MM.1S (cell line): ENCODE results near the gene CLPTM1.

Experiments
- DNase-seq: peaks from one replicate; pipeline ENCODE4 v3.0.0-alpha.2; 2015
- H2AFZ ChIP-seq: fragments of 300-600 bp; sonication (generic); 2 replicates; pipeline ENCODE4 v1.6.0; 2016; ENCODE audit warnings: antibody characterized with exemption, low read length
- H3F3A ChIP-seq: fragments of 300-600 bp; sonication (generic); 2 replicates; pipeline ENCODE4 v1.6.1; 2016; ENCODE audit warnings: mild to moderate bottlenecking, antibody characterized with exemption, low read length, moderate library complexity, mixed read lengths; ENCODE audit not compliant: insufficient read depth
- H3K27ac ChIP-seq: fragments of 300-600 bp; sonication (generic); 2 replicates; pipeline ENCODE4 v1.5.1; 2016; ENCODE audit warnings: mild to moderate bottlenecking, low read length
- H3K27me3 ChIP-seq: fragments of 300-600 bp; sonication (generic); replicated peaks from 2 replicates; pipeline ENCODE4 v1.6.0; 2016; ENCODE audit warnings: low read length; ENCODE audit not compliant: insufficient read depth
- H3K36me3 ChIP-seq: fragments of 300-600 bp; sonication (generic); replicated peaks from 2 replicates; pipeline ENCODE4 v1.6.1; 2016; ENCODE audit warnings: mild to moderate bottlenecking, low read length, mixed read lengths; ENCODE audit not compliant: insufficient read depth
- H3K4me1 ChIP-seq: fragments of 300-600 bp; sonication (generic); 2 replicates; pipeline ENCODE4 v1.6.1; 2016; ENCODE audit warnings: low read length, mixed read lengths
- H3K4me2 ChIP-seq: fragments of 300-600 bp; sonication (generic); 2 replicates; pipeline ENCODE4 v1.6.0; 2016; ENCODE audit warnings: low read depth, low read length
- H3K4me3 ChIP-seq: fragments of 300-600 bp; sonication (generic); 2 replicates; pipeline ENCODE4 v1.5.1; 2016; ENCODE audit warnings: low read length, mixed read lengths
- H3K79me2 ChIP-seq: fragments of 300-600 bp; sonication (generic); 2 replicates; pipeline ENCODE4 v1.6.1; 2016; ENCODE audit warnings: mixed run types, low read length, mixed read lengths
- H3K9ac ChIP-seq: fragments of 300-600 bp; sonication (generic); 2 replicates; pipeline ENCODE4 v1.6.1; 2016; ENCODE audit warnings: low read length, mixed read lengths
- H3K9me2 ChIP-seq: fragments of 300-600 bp; sonication (generic); replicated peaks from 2 replicates; pipeline ENCODE4 v1.6.1; 2016; ENCODE audit warnings: mild to moderate bottlenecking, low read length, mixed read lengths; ENCODE audit not compliant: insufficient read depth
- H3K9me3 ChIP-seq: fragments of 300-600 bp; sonication (generic); replicated peaks from 2 replicates; pipeline ENCODE4 v1.6.1; 2016; ENCODE audit warnings: mild to moderate bottlenecking, low read length, mixed read lengths; ENCODE audit not compliant: insufficient read depth
- H4K20me1 ChIP-seq: fragments of 300-600 bp; sonication (generic); 2 replicates; pipeline ENCODE4 v1.6.1; 2016; ENCODE audit warnings: mild to moderate bottlenecking, low read length, moderate library complexity, mixed read lengths; ENCODE audit not compliant: insufficient read depth
- CTCF ChIP-seq: fragments of 300-600 bp; sonication (generic); IDR thresholded peaks from 2 replicates; pipeline ENCODE4 v1.5.1; 2016; ENCODE audit warnings: antibody characterized with exemption, low read length, mixed read lengths
- EZH2 ChIP-seq: fragments of 300-600 bp; sonication (generic); optimal IDR thresholded peaks from 2 replicates; pipeline ENCODE3; 2017; ENCODE audit warnings: low read depth, mild to moderate bottlenecking, antibody characterized with exemption, low read length, mixed read lengths
- EZH2phosphoT487 ChIP-seq: fragments of 300-600 bp; sonication (generic); IDR thresholded peaks from 2 replicates; pipeline ENCODE4 v1.6.1; 2018; ENCODE audit warnings: antibody characterized with exemption, low read length

CLPTM1 gene

GRCh38 chr19:44986389-44986788, 31.2 kb downstream of the CLPTM1 start:
- Histone ChIP-seq H3K27me3 (no peaks in the 10 kb centered on the region), H3K27ac (no peak overlapping the region), H3K9me3 (no peaks in the 10 kb centered on the region), H3K79me2 (no peaks in the 10 kb centered on the region), H4K20me1 (no peaks in the 10 kb centered on the region), H3F3A (no peaks in the 10 kb centered on the region), H3K4me2 (no peak overlapping the region), H3K4me1 (no peaks in the 10 kb centered on the region), H3K36me3 (no peaks in the 10 kb centered on the region), H3K4me3 (no peak overlapping the region), H3K9ac (no peak overlapping the region), H3K9me2 (no peaks in the 10 kb centered on the region), H2AFZ (no peak overlapping the region)
- TF ChIP-seq EZH2phosphoT487 (no peak), CTCF (no peak), EZH2 (no peak)
- DNase-seq: no peak

- Histone ChIP-seq H3K4me3 (no peak overlapping the region), H3K27ac (no peak overlapping the region), H3K9me3 (no peaks in the 10 kb centered on the region), H3K79me2 (no peaks in the 10 kb centered on the region), H3K9ac (no peak overlapping the region), H3K36me3 (no peaks in the 10 kb centered on the region), H2AFZ (no peak overlapping the region), H3K9me2 (no peaks in the 10 kb centered on the region), H3F3A (no peaks in the 10 kb centered on the region), H3K4me2 (no peak overlapping the region), H4K20me1 (no peaks in the 10 kb centered on the region), H3K27me3 (no peaks in the 10 kb centered on the region), H3K4me1 (no peaks in the 10 kb centered on the region)
- no peak for TF ChIP-seq EZH2phosphoT487
- no peak for TF ChIP-seq EZH2
- no peak for TF ChIP-seq CTCF
- DNase-seq: no peak
Observed at GRCh38 chr19:44987148-44987675, 32.0 kb downstream of the CLPTM1 start.

- Histone ChIP-seq H3K79me2 (no peaks in the 10 kb centered on the region), H3K27ac (no peak overlapping the region), H3K4me3 (no peak overlapping the region), H3K27me3 (no peaks in the 10 kb centered on the region), H3K36me3 (no peaks in the 10 kb centered on the region), H3K9me3 (no peaks in the 10 kb centered on the region), H2AFZ (no peak overlapping the region), H3K4me2 (no peak overlapping the region), H3K9ac (no peak overlapping the region), H3K4me1 (no peaks in the 10 kb centered on the region), H3K9me2 (no peaks in the 10 kb centered on the region), H4K20me1 (no peaks in the 10 kb centered on the region), H3F3A (no peaks in the 10 kb centered on the region)
- TF ChIP-seq EZH2 (no peak), EZH2phosphoT487 (no peak), CTCF (no peak)
- no peak for DNase-seq
Observed at GRCh38 chr19:44988273-44988672, 33.1 kb downstream of the CLPTM1 start.
